ENCODE measurements around the gene OR2T10. TPM values are rescaled to one million over a fixed set of nuclear protein-coding genes. Genes with fewer than 3 reads are reported as not detected.

Gene OR2T10
- polyA plus RNA-seq, 6 donors from 2014 or later = 0.08 to 0.96 (median 0.36) TPM; not detected in 3

Other genes with a start within 250 kb of the OR2T10 start
- not detected for gene OR14C36, start 248.9 kb downstream of the OR2T10 start, polyA plus RNA-seq (ENCODE audit: low read depth in 6 of 6)
- not detected for gene OR2T4, start 236.0 kb downstream of the OR2T10 start, polyA plus RNA-seq (ENCODE audit: low read depth in 6 of 6)
- not detected for gene OR2T6, start 222.0 kb downstream of the OR2T10 start, polyA plus RNA-seq (ENCODE audit: low read depth in 6 of 6)
- not detected for gene OR2T1, start 194.7 kb downstream of the OR2T10 start, polyA plus RNA-seq (ENCODE audit: low read depth in 6 of 6)
- under 1 TPM in 3 of 6 donors, not detected in 3; 0.19 to 0.71 (median 0.53) TPM for gene OR2T2, start 152.1 kb downstream of the OR2T10 start, polyA plus RNA-seq (ENCODE audit: low read depth in 6 of 6)
- under 1 TPM in 2 of 6 donors, not detected in 4; 0.32 to 0.59 TPM for gene OR2T3, start 124.3 kb downstream of the OR2T10 start, polyA plus RNA-seq (ENCODE audit: low read depth in 6 of 6)
- not detected for gene OR2T5, start 109.1 kb downstream of the OR2T10 start, polyA plus RNA-seq (ENCODE audit: low read depth in 6 of 6)
- gene OR2G6, start 89.6 kb downstream of the OR2T10 start, polyA plus RNA-seq (ENCODE audit: low read depth in 6 of 6) = under 1 TPM in 4 of 6 donors, not detected in 2; 0.19 to 0.80 (median 0.49) TPM
- gene OR2T29, start 34.9 kb downstream of the OR2T10 start, polyA plus RNA-seq (ENCODE audit: low read depth in 6 of 6) = under 1 TPM in 3 of 6 donors, not detected in 3; 0.26 to 0.38 (median 0.33) TPM
- under 1 TPM in 1 of 6 donors, not detected in 5; 0.49 TPM for gene OR2T34, start 22.9 kb downstream of the OR2T10 start, polyA plus RNA-seq (ENCODE audit: low read depth in 6 of 6)
- under 1 TPM in 1 of 6 donors, not detected in 5; 0.18 TPM for gene OR2T11, start 37.4 kb upstream of the OR2T10 start, polyA plus RNA-seq (ENCODE audit: low read depth in 6 of 6)
- gene OR2T35, start 47.6 kb upstream of the OR2T10 start, polyA plus RNA-seq (ENCODE audit: low read depth in 6 of 6) = under 1 TPM in 2 of 6 donors, not detected in 4; 0.13 to 0.16 TPM
- gene OR2T27, start 57.8 kb upstream of the OR2T10 start, polyA plus RNA-seq (ENCODE audit: low read depth in 6 of 6) = not detected
- not detected for gene OR14I1, start 105.1 kb upstream of the OR2T10 start, polyA plus RNA-seq (ENCODE audit: low read depth in 6 of 6)
- gene LYPD8, start 158.1 kb upstream of the OR2T10 start, polyA plus RNA-seq (ENCODE audit: low read depth in 6 of 6) = under 1 TPM in 1 of 6 donors, not detected in 5; 0.39 TPM
- 1 to 10 TPM; 1.5 to 5.3 (median 2.8) TPM for gene SH3BP5L, start 228.2 kb upstream of the OR2T10 start, polyA plus RNA-seq (ENCODE audit: low read depth in 6 of 6)
- gene ZNF672, start 240.5 kb upstream of the OR2T10 start, polyA plus RNA-seq (ENCODE audit: low read depth in 6 of 6) = 10 to 100 TPM; 31.7 to 61.5 (median 41.1) TPM

Data from naive B cell (primary cell).